CD14-positive monocyte (primary cell): ENCODE measurements around the gene TFG. TPM values are rescaled to one million over a fixed set of nuclear protein-coding genes. Genes with fewer than 3 reads are reported as not detected.
A peak's percentile ranks its signal among the peaks of the same experiment; 100 is the strongest.

Source experiments
- DNase-seq, 3 donors: peaks; one replicate each; pipeline ENCODE4 v3.0.0-alpha.2; 2011 to 2022
- H2AFZ ChIP-seq: 2 replicates; pipeline ENCODE4 v1.6.0; 2012; ENCODE audit warnings: mild to moderate bottlenecking, low read depth, low read length, inconsistent platforms; ENCODE audit not compliant: insufficient read depth, poor library complexity, severe bottlenecking
- H3K27ac ChIP-seq, 2 donors: 1 replicate in 1 of 2; 2 replicates in 1 of 2; pipeline ENCODE4 v1.5.1; 2012 to 2013; ENCODE audit warnings: low read length in 2 of 2, control low read depth in 1 of 2, inconsistent platforms in 1 of 2, low read depth in 1 of 2, mild to moderate bottlenecking in 1 of 2
- H3K27me3 ChIP-seq, 2 donors: one replicate each; pipeline versions ENCODE4 v1.6.0 to v1.6.1; 2011 to 2013; ENCODE audit warnings: low read length in 2 of 2; ENCODE audit not compliant: control insufficient read depth in 2 of 2, insufficient read depth in 2 of 2
- H3K36me3 ChIP-seq, 2 donors: replicated peaks in 1 of 2; 1 replicate in 1 of 2; 2 replicates in 1 of 2; pipeline versions ENCODE4 v1.5.1 to v1.6.1; 2012 to 2013; ENCODE audit warnings: low read length in 2 of 2, control low read depth in 1 of 2, inconsistent platforms in 1 of 2, mild to moderate bottlenecking in 1 of 2; ENCODE audit not compliant: insufficient read depth in 2 of 2, control insufficient read depth in 1 of 2
- H3K4me1 ChIP-seq, 2 donors: 1 replicate in 1 of 2; 2 replicates in 1 of 2; pipeline versions ENCODE4 v1.5.1 to v1.6.1; 2012 to 2013; ENCODE audit warnings: low read length in 2 of 2, control low read depth in 1 of 2, inconsistent platforms in 1 of 2, mild to moderate bottlenecking in 1 of 2, moderate library complexity in 1 of 2; ENCODE audit not compliant: insufficient read depth in 2 of 2, control insufficient read depth in 1 of 2
- H3K4me2 ChIP-seq: replicated peaks from 2 replicates; pipeline ENCODE3; 2012; ENCODE audit warnings: low read length, moderate library complexity, mild to moderate bottlenecking; ENCODE audit not compliant: poor library complexity, severe bottlenecking; ENCODE audit errors: extremely low read depth
- H3K4me3 ChIP-seq, 3 experiments: fragments of 200-600 bp in 1 of 3; sonication (generic) in 1 of 3; replicated peaks in 1 of 3; 1 replicate in 2 of 3; 2 replicates in 1 of 3; pipeline ENCODE4 v1.5.1; 2011 to 2013; ENCODE audit warnings: low read length in 3 of 3, mild to moderate bottlenecking in 3 of 3, control low read depth in 2 of 3, low read depth in 2 of 3, inconsistent platforms in 1 of 3, moderate library complexity in 1 of 3
- H3K79me2 ChIP-seq: 2 replicates; pipeline ENCODE4 v1.6.0; 2012; ENCODE audit warnings: mild to moderate bottlenecking, control low read depth, inconsistent platforms, low read length, moderate library complexity; ENCODE audit not compliant: insufficient read depth
- H3K9ac ChIP-seq: 2 replicates; pipeline ENCODE4 v1.6.0; 2017; ENCODE audit warnings: low read length, mild to moderate bottlenecking; ENCODE audit not compliant: insufficient read depth, poor library complexity, severe bottlenecking
- H3K9me3 ChIP-seq, 2 donors: replicated peaks in 1 of 2; 1 replicate in 1 of 2; 2 replicates in 1 of 2; pipeline versions ENCODE4 v1.5.1 to v1.6.1; 2012 to 2013; ENCODE audit warnings: low read length in 2 of 2, control low read depth in 1 of 2; ENCODE audit not compliant: control insufficient read depth in 1 of 2, insufficient read depth in 1 of 2
- H4K20me1 ChIP-seq: 2 replicates; pipeline ENCODE4 v1.6.0; 2012; ENCODE audit warnings: mild to moderate bottlenecking, low read length, control low read depth, moderate library complexity; ENCODE audit not compliant: insufficient read depth
- H3K27ac Mint-ChIP-seq, 7 donors: one replicate each; pipeline ENCODE4 v1.8.0; 2020; ENCODE audit warnings: mild to moderate bottlenecking in 7 of 7, mixed read lengths in 7 of 7, moderate library complexity in 6 of 7, inconsistent platforms in 2 of 7
- H3K27me3 Mint-ChIP-seq, 3 donors: one replicate each; pipeline ENCODE4 v1.8.0; 2021 to 2022; ENCODE audit warnings: low read depth in 3 of 3, mild to moderate bottlenecking in 3 of 3, mixed read lengths in 3 of 3, moderate library complexity in 3 of 3, inconsistent platforms in 1 of 3
- H3K36me3 Mint-ChIP-seq, 2 donors: one replicate each; pipeline ENCODE4 v1.8.0; 2020; ENCODE audit warnings: mixed read lengths in 2 of 2, inconsistent platforms in 1 of 2, mild to moderate bottlenecking in 1 of 2
- H3K4me1 Mint-ChIP-seq: one replicate; pipeline ENCODE4 v1.8.0; 2020; ENCODE audit warnings: mild to moderate bottlenecking, mixed read lengths
- H3K4me3 Mint-ChIP-seq, 2 donors: one replicate each; pipeline ENCODE4 v1.8.0; 2020; ENCODE audit warnings: mild to moderate bottlenecking in 2 of 2, mixed read lengths in 2 of 2, moderate library complexity in 1 of 2
- H3K9me3 Mint-ChIP-seq, 7 donors: one replicate each; pipeline ENCODE4 v1.8.0; 2020 to 2022; ENCODE audit warnings: mixed read lengths in 7 of 7, mild to moderate bottlenecking in 6 of 7, moderate library complexity in 6 of 7, inconsistent platforms in 2 of 7
- CTCF ChIP-seq: fragments of 200-600 bp; IDR thresholded peaks from one replicate; pipeline ENCODE4 v1.8.0; 2022; ENCODE audit warnings: antibody characterized with exemption, mild to moderate bottlenecking
- WGBS: methylation state at CpG from one replicate; pipeline ENCODE4 v1.1.5; 2013; ENCODE audit warnings: missing lambda C conversion rate; ENCODE audit not compliant: insufficient coverage; 5-methylcytosine and 5-hydroxymethylcytosine counted together
- intact Hi-C, 2 donors: fragments of 100-400 bp; cut with micrococcal nuclease; formaldehyde crosslinking; loops; one replicate each; pipeline versions ENCODE4 v1.15.0 to v1.15.1; 2023
- polyA plus RNA-seq, 3 donors: library from polyadenylated mRNA; depleted of rRNA in 1 of 3; unstranded in 2 of 3; stranded (reverse) in 1 of 3; fragments of 300-500 nt in 2 of 3; fragments of >200 nt in 1 of 3; fragmentation: Illumina TruSeq in 2 of 3; gene quantifications; 1 replicate in 2 of 3; 2 replicates in 1 of 3; pipeline ENCODE4 v1.2.3, GENCODE V29; 2012 to 2021

Gene TFG
- polyA plus RNA-seq, 3 donors, result 37.9 to 51.2 (median 44.8) TPM

- intact Hi-C loops, result no loop called here
- peaks cover 62 to 97% of the 10 kb centered on the region in 2 donors for H3K36me3 ChIP-seq
Observed at GRCh38 chr3:100726706-100727105, 17.4 kb downstream of the TFG start.

GRCh38 chr3:100730524-100730923 is 21.2 kb downstream of the TFG start:
- Histone ChIP-seq H3K36me3 (peaks cover 67 to 97% of the 10 kb centered on the region in 2 donors), H3K4me3 (no peak overlapping the region), H3K9me3 (no peaks in the 10 kb centered on the region), H3K27me3 (no peaks in the 10 kb centered on the region), H3K27ac (no peak overlapping the region), H3K4me2 (no peak overlapping the region), H2AFZ (no peak overlapping the region), H3K79me2 (peaks cover 29% of the 10 kb centered on the region), H4K20me1 (peaks cover 53% of the 10 kb centered on the region), H3K4me1 (no peaks in the 10 kb centered on the region), H3K9ac (no peak overlapping the region)
- DNase-seq, result no peak
- Mint-ChIP-seq H3K9me3 (no peaks in the 10 kb centered on the region), H3K4me3 (no peak overlapping the region), H3K4me1 (no peaks in the 10 kb centered on the region), H3K27ac (peak overlapping the region in 1 of 7 donors; percentile 21), H3K27me3 (no peaks in the 10 kb centered on the region), H3K36me3 (peaks cover 66 to 83% of the 10 kb centered on the region in 2 donors)
- intact Hi-C loops, result no loop called here
- TF ChIP-seq CTCF, result no peak
- WGBS, result 89% methylated on average over 2 of the region's 3 CpGs

More at GRCh38 chr3:100726706-100727105, 17.4 kb downstream of the TFG start:
- no peaks in the 10 kb centered on the region for H3K27me3 Mint-ChIP-seq
- Histone ChIP-seq H2AFZ (no peak overlapping the region), H3K4me2 (no peak overlapping the region), H3K27me3 (no peaks in the 10 kb centered on the region), H3K79me2 (peaks cover 32% of the 10 kb centered on the region), H3K9ac (no peak overlapping the region), H3K9me3 (no peaks in the 10 kb centered on the region), H3K4me3 (no peak overlapping the region), H3K4me1 (no peaks in the 10 kb centered on the region), H3K27ac (peak overlapping the region in 1 of 2 donors; percentile 10), H4K20me1 (peaks cover 41% of the 10 kb centered on the region)
- TF ChIP-seq CTCF, result no peak
- 100% methylated on average over 1 of the region's 1 CpG for WGBS
- no peaks in the 10 kb centered on the region for H3K9me3 Mint-ChIP-seq
- H3K4me3 Mint-ChIP-seq, result no peak overlapping the region
- peaks cover 70 to 82% of the 10 kb centered on the region in 2 donors for H3K36me3 Mint-ChIP-seq
- no peak for DNase-seq
- no peaks in the 10 kb centered on the region for H3K4me1 Mint-ChIP-seq
- peak overlapping the region in 3 of 7 donors; percentile 37 to 64 (median 47) for H3K27ac Mint-ChIP-seq
